Measurements from ENCODE around the gene MEST.
"Not testable (repeated sequence)": the region's sequence is repeated elsewhere in the genome, so short reads cannot be mapped to it uniquely, and the experiment has no call there.

The MEST gene

DNA sequence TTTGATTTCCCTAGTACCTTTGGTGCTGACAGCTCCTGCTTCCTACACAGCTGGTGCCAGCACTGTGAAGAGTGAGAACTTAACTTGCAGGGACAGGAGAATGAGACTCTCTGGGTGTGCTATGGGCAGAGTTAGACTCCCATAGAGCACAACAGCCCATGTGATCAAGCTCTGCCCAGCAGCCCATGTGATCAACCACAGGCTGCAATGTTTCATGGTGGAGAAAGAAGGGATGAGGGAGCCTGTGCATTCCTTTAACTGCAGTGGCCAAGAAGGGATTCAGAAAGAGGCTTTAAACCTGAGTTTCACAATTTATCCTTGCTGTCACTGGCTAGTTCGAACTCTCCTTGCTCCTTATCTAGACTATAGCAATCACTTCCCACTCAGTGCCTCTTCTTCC is 10.0 kb upstream of the MEST start:
- intact Hi-C loops (cut with DNase I), result no loop called here
- peak in 1 of 10 donors; percentile 30 for DNase-seq

DNA sequence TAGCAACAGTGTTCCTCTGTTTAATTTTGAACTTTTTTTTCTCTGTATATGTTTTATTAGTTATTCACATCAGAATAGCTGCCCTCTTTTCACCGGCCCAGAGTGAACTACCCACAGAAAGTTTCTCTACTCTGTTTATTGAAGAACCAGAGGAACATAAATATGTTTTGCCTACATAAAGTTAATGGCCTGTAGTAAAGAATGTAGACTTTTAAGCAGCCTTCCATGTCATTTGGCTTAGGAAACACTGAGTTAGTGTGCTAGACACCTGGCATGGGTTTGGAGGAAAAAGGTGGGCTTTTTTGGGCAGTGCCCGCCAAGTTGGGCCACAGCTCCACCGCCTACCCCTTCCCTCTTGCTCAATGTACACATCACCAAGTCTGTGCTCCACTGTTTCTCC is 8.9 kb upstream of the MEST start:
- no peak for DNase-seq
- intact Hi-C loops (cut with DNase I), result no loop called here

DNA sequence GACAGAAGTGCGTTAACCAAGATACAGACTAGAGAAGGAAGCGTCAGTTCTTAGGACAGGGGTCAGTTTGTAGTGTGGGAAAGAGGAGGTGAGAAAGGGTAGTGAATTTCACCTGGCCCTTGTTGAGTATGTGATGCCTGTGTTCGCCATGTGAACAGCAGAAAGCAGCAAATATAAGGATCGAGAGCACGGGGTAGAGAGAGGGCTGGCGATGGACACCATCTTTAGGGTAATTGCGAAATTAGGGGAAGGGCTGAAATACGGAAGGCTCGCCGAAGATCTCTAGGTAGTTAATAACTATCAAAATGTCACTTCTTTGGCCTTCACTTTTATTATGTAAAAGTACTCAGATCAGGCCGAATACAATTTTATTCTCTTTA is 6.2 kb upstream of the MEST start:
- intact Hi-C loops (cut with DNase I), result loop anchor here (5.0 kb wide), 1 partner anchor 43 kb away; the partner anchor contains the start of gene CEP41
- no peak for DNase-seq

DNA sequence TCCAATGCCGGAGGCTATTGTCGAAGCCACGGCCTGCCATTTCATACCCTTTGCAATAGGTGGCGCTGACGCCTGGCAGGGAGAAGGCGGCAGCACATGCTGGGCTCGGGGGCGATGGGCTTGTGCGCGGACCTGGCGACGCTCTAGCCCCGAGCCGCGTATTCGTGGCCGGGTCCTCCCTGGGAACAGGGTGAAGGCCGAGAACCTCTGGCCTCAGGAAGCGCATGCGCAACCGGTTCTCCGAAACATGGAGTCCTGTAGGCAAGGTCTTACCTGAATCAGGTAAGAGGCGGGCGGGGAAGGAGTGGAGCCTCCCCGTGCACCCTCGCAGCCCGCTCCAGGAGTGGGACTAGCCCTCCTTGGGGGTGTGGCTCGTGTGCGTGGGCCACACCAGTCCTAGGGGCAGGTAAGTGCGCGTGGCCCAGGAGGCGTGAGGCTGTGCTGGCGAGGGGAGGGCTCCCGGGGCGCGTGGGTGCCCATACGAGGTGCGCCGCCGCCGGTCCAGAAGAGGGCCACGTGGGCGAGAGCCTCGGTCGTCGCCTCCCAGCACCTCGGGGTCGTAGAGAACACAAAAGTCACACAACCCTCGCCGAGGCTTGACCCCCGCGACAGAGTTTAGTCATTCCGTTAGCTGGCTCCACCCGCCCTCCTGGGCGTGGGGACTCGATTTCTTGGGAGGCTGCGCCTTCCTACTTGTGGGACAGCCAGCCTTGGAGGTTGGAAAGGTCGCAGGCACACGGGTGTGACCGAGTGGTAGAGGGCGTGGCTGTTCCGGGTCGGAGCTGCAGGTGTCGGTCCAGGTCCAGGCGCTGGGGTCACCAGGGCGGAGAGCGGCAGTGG is 5.6 kb upstream of the MEST start:
- DNase-seq, result peak in 7 of 10 donors; percentile 37 to 92 (median 40)
- intact Hi-C loops (cut with DNase I), result loop anchor here (5.0 kb wide), 1 partner anchor 44 kb away; the partner anchor contains the start of gene CEP41

DNA sequence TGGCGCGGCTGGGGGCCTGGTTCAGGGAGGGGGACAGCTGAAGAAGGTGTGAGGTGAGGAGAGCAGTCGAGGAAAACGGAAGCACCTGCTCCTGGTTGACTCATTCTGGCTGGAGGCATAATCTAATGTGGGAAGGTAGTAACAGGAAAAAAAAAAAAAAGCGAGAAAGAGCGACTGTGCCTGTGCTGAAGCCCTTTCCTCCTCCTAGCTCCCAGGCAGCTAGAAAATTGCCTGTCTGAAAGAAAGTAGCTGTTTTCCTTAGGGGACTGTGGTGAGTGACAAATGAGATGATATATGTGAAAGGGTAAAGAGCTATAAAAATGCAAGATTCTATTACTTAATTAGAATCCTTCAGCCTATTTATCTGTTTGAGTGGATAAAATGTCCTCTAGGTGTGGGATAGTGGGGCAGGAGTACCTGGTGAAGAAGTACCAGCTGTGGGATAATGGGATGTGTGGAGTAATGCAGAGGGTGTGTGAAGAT is 4.9 kb upstream of the MEST start:
- intact Hi-C loops (cut with DNase I), result loop anchor here (5.0 kb wide), 1 partner anchor 45 kb away; the partner anchor contains the start of gene CEP41

DNA sequence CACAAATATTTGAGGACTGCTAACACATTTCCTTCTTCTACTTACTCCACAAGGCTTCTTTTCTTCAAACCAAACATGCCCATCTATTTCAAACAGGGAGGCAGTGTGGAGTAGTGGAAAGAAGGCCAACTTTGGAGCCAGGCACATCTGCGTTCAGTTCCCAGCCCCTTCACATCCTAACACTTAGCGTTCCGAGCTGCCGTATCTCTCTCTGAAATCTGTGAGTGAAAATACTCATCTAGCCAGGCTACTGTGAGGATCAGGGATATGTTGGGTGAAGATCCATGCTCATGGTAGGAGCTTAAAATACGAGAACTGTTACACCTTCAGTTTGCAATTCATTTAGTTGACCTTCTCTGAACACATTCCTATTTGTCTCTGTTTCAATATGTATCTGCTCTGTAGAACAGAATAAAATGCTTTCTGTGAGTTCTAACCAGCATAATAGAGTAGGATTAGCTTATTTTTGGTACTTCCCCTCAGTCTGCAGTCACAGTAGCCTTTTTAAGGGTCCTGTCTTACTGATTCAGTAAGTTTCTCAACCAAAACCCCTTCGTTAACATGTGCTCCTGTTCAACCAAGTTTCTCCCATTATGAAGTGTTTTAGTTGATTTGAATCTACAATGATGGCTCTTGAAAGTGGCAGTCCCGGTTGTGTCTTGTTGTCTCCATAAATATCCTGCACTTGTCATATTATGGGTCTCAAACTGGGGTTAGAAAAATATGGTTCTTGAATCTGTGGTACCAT is 3.3 kb upstream of the MEST start:
- intact Hi-C loops (cut with DNase I), result loop anchor here (5.0 kb wide), 1 partner anchor 46 kb away; the partner anchor contains the start of gene CEP41
- peak in 2 of 10 donors; percentile 57 to 87 for DNase-seq

More for the DNA sequence above, 4.9 kb upstream of the MEST start:
- no peak for DNase-seq

DNA sequence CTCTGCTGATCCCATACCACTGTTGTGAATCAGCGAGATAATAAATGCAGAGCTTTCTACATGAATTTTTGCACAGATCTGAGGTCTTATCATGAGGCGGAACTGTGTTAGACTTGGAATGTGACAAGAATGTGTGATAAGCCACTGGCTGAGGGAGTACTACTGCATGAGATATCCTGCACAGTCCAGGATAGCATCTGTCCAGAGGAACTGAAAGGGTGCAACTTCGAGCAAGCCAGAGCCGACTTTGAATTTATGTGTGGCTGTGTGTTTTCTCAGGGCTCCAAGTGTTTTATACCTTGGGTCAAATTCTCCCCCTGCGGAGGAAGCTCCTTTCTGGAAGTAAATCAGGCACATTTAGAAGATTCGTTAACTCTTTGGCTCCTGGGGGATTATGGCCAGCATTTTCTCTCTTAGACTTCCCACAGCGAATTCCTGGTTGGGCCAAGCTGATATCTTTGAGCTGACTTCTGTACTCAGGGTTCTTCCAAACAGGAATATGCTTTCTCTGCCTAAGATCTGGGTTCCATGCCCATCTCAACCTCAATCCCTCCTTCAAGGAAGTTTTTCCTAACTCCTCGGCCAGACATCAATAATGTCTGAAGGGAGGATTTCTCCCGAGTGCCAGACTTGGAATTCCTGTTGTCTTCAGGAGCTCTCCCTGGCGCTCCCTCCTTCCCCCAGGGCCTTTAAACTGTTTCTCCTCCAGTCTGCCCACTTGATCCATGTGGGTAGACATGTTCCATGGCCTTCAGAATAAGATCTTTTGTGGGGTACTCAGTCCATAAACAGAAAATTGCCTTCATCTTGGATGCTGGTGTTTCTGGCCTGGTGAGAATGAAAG is 2.5 kb upstream of the MEST start:
- intact Hi-C loops (cut with DNase I), result loop anchor here (5.0 kb wide), 1 partner anchor 47 kb away; the partner anchor contains the start of gene CEP41
- no peak for DNase-seq

DNA sequence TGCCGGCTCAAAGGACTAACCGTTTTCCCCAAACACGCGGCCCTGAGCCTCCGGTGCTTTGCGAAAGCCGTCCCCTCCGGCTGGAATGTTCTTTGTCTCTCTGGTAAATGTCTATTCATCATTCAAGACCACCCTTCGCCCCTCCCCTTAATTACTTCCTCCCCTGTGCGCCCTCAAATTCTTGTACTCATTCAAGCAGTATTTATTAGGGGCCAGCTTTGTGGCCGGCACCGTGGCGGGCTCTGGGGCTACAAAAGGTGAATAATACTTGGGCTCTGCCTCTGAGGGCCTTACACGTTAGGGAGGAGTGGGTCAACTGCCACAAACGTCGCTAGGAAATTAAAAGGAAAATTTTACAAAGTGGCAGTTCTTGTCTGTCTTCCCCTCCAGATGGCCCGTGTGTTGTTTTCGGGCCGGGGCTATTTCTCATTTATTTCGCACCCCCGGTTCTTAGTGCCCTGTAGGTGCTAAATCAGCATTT is 1.5 kb upstream of the MEST start:
- intact Hi-C loops (cut with DNase I), result loop anchor here (5.0 kb wide), 1 partner anchor 213 kb away; no protein-coding TSS in a partner anchor
- DNase-seq, result peak in 1 of 10 donors; percentile 69

DNA sequence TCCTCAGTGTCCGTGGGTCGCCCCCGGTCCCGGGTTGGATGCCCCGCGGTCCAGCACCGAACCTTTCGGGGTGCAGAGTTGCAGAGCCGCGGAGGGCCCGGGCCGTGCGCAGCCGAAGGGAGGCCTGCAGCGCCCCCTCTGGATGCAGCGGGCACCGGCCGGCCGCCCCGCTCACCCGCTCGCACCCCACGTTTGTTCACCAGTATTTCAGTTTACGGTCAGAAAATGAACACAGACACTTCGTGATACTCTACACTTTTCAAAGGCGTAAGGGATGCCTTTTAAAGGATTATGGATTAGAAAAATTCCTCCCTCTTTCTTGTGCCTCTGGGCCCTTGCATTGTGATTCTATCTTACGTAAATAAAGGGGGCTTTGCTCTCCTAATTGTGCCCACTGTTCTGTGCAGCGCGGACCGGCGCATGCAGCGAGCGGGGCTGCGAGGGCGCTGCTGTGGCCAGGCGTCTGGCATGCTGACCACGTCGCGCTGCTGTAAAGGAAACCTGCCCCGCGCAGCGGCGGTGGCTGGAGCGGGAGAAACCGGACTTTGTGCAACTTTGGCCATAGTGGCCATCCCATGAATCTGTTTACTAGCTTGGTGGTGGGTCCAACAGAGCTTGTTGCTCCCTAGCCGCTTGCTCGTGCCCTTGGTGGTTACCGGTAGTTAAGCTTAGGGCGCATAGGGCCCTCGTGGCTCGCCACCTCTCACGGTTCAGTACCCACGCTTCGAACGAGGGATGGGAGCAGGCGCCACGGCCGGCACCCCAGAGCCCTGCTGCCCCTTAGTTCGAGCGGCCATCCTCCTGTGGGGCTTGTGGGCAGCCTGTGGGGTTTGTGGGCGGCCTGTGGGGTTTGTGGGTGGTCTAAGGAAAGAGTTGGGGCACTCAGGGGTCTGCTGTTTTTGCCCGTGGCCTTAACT is 739 bp upstream of the MEST start:
- DNase-seq, result peak; percentile 52 to 93 (median 60)
- intact Hi-C loops (cut with DNase I), result loop anchor here (5.0 kb wide), 1 partner anchor 214 kb away; no protein-coding TSS in a partner anchor

DNA sequence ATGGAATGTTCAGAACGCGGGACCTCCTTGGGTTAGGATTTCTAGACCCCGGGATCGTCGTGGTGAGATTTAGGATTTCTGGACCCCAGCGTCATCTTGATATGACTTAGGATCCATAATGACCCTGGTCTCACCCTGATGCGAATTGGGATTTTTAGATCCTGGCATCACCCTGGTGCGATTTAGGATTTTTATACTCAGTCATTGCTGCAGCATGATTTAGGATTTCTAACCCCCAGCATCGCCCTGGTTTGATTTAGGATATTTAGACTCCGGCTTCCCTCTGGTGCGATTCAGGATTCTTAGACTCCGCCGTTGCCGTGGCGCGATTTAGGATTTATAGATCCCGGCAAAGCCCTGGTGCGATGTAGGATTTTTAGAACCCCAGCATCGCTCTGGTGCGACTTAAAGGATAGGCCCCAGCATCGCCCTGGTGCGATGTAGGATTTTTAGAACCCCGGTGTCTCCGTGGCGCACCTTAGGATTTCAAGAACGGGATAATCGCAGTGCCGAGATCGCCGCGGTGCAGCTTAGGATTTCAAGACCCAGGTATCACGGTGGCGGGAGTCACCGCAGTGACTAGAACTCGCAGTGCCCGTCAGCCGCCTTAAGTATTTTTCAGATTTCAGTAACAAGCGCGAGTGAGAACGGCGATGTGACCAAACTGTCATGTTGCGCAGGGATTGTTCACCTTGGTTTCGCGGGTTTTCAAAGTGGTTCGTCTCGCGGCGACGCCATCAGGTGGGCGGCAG is 814 bp downstream of the MEST start:
- peak in 2 of 10 donors; percentile 60 to 67 for DNase-seq
- intact Hi-C loops (cut with DNase I), result loop anchor here (5.0 kb wide), 1 partner anchor 215 kb away; no protein-coding TSS in a partner anchor

DNA sequence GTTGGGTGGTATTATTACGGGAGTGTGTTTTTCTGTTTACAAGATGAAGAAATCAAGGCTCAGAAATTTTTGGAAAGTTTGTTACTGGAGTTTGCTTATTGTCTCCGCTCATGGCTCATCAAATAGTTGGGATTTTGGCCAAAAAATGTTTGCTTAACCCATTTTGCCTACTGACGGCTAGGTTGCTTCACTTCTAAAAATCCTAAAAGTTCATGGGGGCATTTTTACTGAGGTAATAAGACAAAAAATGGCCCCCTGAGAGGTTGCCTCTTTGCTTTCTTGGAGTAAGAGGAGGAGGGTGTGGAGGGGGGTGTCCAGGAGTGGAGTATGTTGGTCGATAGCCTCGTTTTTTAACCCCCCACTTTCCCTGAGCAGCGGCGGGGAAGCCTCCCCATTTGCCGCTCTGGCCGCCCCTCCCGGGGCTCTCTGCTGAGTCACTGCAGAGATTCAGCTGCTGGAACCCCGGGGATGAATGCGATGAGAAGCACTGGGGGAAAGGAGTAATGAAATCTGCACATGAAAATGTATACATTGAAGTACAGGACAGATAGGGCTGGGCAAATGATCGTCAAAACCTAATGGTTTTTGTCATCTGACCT is 1.5 kb downstream of the MEST start:
- intact Hi-C loops (cut with DNase I), result loop anchor here (5.0 kb wide), 1 partner anchor 216 kb away; no protein-coding TSS in a partner anchor
- DNase-seq, result peak in 4 of 10 donors; percentile 28 to 85 (median 80)

DNA sequence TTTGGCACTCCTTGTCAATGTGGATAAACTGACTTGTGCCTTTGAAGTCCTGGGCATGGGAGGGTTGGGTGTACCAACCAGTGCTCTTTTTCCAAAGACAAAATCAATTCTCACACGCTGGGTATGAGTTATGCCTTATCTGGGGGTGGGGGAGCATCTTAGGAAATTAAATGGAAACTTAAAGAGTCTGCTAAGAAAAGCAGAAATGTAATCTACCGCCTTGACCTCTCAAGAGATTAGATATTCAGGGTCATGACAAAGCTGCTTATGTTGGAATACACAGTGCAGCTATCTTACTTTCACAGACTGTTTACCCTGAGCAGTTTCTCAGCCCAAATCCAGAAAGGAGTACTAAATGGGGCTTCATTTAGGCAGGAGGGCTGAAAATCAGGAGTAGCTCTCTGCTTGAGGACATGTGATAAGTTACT is 2.6 kb downstream of the MEST start:
- DNase-seq, result no peak
- intact Hi-C loops (cut with DNase I), result loop anchor here (5.0 kb wide), 1 partner anchor 217 kb away; no protein-coding TSS in a partner anchor

DNA sequence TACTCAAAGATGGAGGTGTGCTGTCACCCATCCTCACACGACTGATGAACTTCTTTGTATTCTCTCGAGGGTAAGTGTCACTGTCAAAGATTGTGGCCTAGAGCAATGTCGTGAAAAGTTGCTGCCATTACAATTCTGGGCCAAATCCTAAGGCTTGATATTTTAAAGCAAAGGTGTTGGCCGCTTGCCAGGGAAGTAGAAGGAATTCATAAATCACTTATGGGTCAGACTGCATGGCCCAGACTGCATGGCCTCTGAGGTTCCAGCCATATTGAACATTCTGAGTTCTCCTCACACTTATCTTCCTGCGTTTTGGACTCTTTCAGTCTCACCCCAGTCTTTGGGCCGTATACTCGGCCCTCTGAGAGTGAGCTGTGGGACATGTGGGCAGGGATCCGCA is 8.6 kb downstream of the MEST start:
- intact Hi-C loops (cut with DNase I), result no loop called here
- DNase-seq, result no peak

DNA sequence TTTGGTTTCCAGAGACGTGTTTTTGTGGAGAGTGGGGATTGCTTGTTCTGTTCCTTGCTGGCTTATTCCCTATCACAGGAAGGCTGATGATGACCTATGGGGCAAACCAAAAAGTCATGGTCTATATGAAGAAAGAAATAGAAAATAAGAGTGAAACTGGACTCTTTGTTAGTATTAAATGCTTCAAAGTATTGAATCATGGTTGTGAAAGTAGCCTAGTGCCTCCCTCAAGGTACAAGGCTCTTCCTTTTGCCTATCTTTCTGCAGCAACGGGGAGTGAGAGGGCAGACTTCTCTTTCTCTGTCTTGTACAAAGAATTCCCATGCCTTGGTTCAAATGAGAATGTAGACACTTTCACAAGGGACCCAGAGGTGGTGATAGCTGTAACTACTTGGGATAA is 9.0 kb downstream of the MEST start:
- DNase-seq, result no peak
- intact Hi-C loops (cut with DNase I), result no loop called here

DNA sequence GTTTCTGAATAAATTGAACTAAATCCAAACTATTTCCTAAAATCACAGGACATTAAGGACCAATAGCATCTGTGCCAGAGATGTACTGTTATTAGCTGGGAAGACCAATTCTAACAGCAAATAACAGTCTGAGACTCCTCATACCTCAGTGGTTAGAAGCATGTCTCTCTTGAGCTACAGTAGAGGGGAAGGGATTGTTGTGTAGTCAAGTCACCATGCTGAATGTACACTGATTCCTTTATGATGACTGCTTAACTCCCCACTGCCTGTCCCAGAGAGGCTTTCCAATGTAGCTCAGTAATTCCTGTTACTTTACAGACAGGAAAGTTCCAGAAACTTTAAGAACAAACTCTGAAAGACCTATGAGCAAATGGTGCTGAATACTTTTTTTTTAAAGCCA is 13.9 kb downstream of the MEST start:
- no peak for DNase-seq
- intact Hi-C loops (cut with DNase I), result no loop called here

DNA sequence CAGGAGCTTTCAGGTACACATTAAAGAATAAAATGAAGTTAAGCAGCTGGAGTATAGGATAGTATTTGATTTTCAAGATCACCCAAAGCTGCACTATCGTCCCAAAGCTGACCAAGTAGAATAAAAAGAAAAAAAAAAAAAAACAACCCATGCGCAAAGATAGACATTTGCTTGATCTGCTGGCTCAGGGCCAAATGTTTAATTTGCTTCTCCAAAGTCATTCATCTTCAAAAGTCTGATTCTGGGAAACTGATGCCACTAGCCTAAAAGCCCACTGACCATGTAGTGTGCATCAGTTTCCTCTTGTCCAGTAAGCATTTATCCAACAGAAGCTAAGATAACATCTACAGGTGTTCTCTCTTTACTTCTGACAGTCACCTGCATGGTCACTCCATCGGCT is 14.5 kb downstream of the MEST start:
- intact Hi-C loops (cut with DNase I), result no loop called here
- DNase-seq, result no peak

DNA sequence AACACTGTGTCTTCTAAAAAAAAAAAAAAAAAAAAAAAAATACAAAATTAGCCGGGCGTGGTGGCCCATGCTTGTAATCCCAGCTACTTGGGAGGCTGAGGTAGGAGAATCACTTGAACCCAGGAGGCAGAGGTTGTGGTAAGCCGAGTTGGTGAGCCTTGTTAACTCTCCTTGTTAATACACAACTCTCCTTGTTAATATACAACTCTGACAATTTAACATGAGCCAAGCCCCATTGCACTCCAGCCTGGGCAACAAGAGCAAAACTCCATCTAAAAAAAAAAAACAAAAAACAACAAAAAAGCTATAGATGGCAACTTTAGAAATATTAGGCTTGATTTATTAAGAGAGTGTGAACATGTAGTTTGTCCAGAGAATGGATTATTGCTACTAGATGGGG is 20.2 kb downstream of the MEST start:
- intact Hi-C loops (cut with DNase I); DNase-seq: not testable (repeated sequence)

DNA sequence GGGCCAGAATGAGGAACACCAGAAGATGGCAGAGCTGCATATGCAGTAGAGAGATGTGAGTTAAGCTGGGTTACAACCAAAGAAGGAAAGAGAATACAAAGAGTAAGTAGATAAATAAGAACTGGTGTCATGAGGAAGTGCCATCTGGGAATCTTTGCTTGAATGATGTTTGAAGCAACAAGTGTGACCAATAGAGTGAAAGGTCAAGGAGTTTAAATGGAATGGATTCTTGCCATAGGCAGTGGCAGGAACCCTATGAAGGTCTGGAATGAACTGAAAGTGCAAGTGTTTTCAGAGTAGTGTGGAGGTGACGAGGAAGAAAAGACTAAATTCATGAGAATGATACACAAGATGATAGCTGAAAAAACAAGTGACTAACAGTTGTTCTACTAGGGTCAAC is 21.6 kb downstream of the MEST start:
- no peak for DNase-seq
- intact Hi-C loops (cut with DNase I), result no loop called here

Measured in posterior cingulate gyrus (tissue), 11 donors.